ENCODE results near the gene EEF1AKMT3.
A peak's percentile ranks its signal among the peaks of the same experiment; 100 is the strongest.

The EEF1AKMT3 gene

DNA sequence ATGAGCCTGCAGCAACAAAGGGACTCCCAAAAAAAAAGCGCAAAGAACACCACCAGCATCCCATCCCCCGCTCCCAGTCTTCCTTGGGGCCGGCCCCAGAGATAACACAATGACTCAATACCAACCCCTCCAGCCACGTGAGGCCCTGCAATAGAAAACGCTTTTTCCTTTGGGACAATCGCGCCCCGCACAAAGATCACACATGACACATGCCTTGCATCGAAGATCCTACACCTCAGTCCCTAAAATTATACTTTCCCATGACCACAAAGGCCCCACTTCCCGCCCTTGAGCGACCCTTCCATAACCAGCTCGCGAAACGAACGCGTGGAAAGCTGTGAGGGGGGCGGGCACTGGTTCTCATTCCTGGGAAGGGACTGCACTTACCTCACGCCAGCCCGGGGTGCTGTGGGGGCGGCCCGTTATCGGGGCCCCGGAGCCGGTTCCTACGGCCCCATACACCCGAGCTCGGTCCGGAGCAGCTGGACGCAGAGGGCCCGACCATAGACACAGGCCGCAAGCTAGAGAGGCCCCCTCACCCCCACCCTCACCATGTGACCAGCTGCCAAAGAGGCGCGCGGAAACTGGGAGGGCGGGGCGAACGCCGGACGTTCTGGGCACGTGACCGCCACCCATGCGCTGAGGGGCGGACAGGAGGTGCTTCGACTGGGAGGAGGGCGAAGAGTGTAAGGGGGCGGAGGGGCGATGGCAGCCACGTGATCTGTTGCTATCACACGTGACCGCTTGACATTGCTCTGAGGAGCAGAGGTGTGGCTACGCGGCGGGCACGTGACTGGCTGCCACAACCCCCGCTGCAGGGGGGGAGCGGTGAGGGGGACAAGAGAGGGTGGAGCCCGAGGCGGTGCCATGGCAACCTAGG, 20.4 kb upstream of the EEF1AKMT3 start, which contains the start of gene CDK4:
Gene CDK4 (minus strand): TSS at position 523 of the 880 bp plus-strand sequence. CDS start 593 bp downstream, outside the sequence.
- peak; percentile 98 for DNase-seq

DNA sequence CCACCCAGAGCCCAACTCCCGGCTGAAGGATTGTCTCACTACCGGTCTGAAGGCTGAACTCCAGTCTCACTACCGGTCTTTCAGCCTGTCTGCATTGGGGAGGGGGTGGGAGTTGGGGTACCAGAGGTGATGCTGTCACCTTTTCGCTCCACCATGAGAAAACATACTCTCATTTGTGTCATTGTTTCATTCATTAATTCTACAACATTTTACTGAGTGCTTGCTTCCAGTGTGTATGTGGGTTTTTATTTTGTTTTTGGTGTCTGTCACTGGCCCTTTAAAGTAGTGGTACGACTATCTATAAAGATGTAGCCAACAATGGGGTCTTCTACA, 19.8 kb upstream of the EEF1AKMT3 start:
- DNase-seq, result no peak

DNA sequence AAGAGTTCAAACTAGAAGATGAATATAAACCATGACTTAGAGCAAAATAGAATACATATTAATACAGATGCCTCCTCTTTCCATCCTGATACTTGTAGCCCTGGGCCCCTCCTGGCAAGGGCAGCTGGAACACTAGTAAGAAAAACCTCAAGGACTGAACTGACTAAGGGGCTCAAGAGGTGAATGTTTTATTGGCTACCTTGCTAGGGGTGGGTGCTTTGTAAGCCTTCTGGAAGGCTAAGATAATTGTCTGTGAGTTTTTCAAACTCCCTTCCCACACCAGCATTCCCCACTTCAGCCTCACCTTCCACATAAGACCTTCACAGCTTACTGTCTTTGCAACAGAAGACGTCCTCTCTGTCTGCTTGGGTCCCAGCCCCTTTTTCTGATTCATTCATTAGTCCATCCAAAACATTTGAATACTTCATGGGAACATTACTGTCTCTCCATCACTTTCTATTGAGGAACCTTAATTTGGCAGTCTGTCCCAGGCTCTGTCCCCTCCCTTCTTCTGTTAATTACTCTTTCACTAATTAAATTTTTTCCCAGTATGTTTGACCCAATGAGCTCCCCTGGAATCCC, 18.6 kb upstream of the EEF1AKMT3 start:
- DNase-seq, result no peak

DNA sequence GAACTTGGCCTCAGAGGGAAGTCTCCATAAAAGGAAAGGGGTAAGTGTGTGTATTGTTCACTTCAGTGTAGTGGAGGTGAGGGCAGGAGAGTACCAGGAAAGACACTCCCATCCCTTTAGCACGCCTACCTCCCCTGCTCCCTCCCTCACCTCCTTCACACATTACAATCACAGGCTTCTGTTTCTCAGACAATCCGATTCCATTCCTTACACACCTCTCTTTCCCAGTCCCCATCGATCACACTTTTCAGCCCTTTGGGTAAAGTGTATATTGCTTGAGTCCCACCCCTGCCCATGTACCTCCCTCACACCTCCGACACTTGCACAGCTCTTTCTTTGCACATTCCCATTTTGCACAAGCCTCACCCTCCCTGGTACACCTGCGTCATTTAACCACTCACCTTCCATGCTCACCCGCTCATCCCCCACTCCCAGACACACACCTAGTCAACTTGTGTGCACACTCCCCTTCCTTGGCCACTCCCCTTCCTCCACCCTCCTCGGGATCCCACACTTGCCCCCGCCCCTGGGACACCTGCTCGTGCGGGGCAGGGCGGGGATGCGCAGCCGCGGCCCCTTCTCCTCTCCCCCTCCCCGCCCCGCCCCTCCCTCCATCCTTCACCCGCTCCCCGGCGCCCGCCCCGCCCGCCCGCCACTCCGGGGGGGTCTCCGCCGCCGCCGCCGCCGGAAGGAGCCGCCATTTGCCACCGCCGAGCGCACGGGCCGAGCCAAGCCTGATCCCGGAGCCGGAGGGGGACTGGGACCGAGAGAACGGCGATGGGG, 17.8 kb upstream of the EEF1AKMT3 start, which contains the start of gene MARCHF9:
Gene MARCHF9 (plus strand): TSS at position 693 of the 783 bp plus-strand sequence. CDS start 426 bp downstream, outside the sequence.
- DNase-seq, result peak; percentile 87

DNA sequence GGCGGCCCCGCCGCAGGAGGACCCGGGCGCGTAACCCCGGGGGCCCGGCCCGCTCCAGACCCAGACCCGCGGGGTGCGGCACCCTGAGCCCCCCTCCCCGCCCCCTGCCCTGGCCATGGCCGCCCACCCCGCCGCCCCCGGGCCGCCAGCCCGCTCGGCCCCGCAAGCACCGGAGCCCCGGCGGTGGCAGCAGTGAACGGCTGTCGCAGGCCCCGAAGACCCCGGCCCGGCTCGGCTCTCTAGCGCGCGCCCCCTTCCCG, 17.3 kb upstream of the EEF1AKMT3 start:
- no peak for DNase-seq

DNA sequence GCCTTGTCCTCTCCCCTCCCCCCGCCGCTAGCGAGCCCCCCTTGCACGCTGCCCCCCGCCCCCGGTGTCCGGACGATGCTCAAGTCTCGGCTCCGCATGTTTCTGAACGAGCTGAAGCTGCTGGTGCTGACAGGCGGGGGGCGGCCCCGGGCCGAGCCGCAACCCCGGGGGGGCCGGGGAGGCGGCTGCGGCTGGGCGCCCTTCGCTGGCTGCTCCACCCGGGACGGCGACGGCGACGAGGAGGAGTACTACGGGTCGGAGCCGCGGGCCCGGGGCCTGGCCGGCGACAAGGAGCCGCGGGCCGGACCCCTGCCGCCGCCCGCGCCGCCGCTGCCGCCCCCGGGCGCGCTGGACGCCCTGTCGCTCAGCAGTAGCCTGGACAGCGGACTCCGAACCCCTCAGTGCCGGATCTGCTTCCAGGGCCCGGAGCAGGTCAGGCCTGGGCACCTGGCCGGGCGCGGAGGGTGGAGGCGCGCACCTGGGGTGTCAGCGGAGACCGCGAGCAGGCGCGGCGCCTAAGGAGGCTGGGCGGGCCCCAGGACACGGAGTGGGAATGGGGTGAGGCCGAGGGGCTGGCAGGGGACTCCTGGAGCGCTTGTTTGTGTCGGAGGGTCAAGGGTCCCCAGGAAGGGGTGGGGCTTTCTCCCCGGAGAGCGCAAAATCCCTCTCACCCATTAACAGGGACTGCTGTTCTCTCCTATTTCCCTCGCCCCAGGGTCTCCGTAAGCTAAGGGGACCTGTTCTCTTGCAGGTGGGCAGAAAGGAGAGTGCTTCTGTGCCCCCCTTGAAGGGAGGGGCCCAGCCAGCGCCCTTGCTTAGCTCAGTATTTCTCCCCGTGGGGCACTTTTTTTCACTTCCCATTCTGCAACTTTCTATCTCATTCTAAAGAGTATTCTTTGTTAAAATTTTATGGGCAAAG, 16.7 kb upstream of the EEF1AKMT3 start:
- DNase-seq, result no peak

DNA sequence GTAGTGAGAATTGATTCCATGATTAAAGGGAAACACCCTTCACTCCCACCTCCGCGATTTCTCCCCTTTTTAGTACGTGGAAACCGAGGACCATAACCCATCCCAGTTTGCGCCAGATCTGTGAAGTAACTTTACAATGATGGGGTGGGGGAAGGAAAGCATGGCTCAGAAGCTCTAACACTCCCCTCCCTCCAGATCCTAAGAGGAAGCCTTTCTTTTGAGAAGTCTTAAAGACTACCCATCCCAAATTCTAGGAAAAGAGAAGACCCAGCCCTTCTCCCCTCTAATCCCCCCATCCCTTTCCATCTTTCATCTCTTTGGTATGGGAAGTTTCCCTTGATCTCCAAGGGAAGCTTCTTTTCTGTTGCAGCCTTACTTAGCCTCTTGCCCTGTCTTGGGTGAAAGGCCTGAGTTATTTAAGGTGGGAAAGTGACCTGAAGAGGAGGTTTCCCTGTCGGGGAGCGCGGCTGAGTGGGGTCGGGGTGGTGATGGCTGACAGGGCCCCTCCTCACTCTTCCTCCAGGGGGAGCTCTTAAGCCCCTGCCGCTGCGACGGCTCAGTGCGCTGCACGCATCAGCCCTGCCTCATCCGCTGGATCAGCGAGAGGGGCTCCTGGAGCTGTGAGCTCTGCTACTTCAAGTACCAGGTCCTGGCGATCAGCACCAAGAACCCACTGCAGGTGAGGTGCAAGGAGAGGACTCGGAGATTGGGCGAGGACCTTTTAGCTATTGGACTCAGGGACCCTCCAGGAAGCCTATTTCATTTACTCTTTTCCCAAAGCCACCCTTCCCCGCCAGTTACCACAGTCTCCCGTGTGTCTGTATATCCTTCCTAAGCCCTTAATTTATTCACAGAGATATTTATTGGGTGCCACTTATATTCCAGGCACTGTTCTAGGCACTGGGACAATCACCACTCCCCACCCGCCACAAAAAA, 15.7 kb upstream of the EEF1AKMT3 start:
- DNase-seq, result peak; percentile 87

DNA sequence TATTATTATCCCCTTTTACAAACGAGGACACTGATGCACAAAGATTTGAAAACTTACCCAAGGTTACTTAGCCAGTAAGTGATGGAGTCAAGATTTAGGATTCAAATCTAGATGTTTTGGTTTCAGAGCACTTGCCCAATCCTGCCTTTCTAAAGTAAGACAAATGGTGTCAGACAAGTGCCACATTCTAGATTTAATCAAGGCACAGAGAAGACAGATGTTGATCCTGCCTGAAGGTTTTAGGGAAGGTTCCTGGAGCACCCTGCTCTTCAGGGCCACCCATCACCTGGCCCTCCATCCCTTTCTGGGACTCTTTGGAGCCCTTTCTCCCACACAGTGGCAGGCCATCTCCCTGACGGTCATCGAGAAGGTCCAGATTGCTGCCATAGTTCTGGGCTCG, 14.6 kb upstream of the EEF1AKMT3 start:
- DNase-seq, result no peak

DNA sequence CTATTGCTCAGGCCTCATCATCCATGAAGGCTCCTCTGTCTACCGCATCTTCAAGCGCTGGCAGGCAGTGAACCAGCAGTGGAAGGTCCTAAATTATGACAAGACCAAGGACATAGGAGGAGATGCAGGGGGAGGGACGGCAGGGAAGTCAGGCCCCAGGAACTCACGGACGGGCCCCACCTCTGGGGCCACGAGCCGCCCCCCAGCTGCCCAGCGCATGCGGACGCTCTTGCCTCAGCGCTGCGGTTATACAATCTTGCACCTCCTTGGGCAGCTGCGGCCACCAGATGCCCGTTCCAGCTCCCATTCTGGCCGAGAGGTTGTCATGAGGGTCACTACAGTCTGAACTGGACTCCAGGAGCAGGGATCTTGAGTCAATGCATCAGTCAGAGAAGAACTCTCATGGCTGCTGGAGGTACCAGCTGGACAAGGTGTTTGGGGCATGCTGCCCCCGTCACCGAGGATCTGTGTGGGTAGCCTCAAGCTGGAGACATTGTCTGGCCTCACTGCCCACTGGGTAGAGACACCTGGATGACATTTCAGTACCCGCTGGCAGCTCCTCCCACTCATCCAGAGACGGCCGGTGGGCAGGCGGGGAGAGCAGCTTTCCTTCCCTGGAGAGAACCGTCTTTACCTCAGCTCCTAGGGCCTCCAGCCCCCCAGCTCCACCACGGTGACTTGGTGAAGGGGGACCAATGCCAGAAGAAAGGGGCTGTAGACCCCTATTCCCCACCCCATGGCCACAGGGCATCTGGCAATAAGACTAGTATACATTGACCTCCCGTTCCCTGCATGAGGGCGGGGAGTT, 13.7 kb upstream of the EEF1AKMT3 start:
- no peak for DNase-seq

DNA sequence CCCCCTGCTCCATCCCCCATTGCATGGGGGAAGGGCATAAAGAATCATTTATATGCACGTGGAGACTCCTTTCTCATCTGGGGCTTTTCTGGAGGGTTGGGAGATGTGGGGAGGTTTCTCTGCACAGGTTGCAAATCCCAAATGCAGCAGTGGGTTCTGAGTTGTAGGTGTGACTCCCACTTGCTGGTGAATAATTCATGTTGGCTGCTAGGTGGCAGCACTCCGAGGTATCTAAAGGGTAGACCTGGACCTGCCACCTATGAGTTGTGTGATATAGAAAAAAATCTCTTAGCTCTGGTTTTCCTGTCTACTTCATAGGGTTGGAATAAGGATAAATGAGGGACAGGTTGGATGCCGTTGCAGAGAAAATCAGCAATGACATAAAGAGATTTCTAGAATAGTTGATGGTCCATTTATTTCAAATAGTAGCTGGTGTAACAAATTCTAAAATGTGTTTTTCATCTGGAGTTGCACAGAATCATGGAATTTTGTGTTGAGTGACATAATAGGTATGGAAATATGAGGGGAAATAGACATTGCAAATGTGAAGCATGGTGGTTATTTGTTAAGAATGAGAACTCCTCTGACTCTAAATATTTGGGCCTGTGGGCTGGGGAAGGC, 12.9 kb upstream of the EEF1AKMT3 start:
- no peak for DNase-seq

DNA sequence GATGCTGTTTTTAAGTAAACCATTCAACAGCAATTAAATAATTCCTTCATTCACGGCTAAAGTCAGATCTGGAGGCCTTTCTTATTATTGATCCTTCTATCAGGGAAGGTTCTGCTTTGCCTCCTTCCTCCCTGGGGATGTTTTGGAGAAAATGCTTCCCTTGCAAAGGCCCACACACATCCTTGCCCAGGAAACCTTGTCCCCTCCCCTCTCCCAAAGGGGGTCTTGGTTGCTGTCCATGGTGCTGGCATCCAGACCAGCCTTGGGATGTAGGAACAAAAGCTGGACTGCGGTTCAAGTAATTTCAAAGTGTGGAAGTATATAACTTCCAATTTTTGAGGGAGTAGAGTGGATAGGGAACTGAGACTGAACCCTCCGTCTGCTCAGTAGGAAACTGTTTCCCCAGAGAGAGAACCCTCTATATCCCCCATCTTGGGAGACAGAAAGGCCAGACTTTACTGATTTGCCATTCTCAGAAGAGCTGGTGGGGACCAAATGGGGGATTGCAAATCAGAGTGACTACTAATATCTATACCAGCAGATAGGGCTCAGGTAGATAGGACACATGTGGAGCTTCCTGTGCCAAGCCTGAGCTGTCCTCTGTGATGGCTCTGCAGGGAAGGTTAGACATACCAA, 11.9 kb upstream of the EEF1AKMT3 start:
- no peak for DNase-seq

DNA sequence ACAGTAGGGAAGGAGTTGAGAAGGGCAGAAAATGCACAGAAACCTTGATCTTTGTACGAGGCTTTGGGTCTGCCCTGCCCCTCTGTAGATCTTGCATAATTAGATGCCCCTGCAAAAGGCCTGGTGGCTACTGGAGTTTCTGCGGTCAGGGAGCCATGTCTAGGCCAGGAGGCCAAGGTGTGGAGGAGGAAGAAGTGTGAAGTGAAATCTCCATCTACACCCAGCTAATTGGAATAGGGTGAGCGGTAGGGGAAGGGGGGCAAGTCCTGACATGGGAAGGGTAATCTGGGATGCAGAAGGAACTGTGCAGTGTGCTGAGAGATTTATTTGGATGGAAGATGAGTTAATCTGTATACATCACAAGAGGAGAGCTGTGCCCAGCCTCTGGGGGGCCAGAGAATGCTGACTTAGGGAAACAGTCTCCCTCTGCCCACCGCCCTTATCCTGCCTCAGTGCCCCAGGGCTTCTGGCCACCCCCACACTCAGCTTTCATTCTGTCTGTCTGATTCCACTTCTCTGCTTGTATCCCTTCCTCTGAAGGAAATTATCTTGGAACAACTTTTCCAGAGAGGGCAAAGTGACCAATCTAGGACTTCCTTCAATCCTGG, 10.9 kb upstream of the EEF1AKMT3 start:
- DNase-seq, result no peak

DNA sequence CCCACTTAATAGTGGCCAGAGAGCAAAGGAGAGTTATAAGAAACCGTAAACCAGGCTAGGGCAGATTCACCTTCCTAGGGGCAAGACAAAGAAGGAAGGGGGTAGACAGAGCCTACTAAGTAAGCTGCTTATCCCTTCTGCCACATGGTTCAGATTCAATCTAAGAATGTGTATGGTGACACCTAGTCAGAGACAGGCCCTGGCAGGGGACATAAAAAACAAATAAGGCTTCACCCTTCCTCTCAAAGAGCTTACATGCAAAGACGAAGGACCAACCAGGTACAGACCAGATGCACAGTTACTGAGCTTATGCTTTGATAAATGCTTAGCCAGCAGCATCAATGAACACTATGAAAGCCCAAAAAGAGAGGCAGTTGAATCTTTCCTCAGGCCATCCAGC, 10.0 kb upstream of the EEF1AKMT3 start:
- no peak for DNase-seq

DNA sequence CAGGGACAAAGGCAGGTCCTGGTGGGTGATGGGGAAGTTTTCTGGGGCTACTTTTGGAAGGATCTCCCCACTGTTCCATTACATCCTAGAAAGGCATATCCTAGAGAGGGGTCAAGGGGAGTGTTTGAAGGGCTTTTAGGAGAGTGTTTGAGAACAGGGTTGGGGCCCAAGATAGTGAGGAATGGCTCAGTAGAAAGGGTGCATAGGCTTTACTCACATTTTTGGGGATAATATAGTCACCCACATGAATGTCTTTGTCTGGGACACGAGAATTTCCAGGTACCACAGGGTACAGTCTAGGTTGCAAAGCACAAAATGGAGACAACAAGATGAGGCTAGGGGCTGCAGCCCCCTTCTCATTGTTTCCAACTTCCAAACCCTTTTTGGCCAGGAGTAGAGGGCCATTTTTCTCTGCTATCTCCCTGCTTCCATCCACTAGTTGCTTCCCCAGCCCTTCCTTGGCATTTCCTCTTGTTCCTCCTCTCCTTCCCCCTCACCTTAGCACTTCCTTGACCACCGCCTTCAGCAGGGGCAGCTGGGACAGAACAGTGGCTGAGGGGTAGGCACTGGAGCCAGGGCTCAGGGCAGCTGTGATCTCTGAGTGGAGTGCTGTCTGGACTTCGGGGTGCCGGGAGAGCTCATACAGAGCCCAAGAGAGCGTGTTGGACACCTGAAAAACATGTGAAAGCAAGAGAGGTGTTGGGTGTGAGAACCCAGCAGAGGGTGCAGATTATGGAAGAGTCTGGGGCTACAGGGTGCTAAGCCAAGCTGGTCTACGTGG, 8.3 kb upstream of the EEF1AKMT3 start:
- DNase-seq, result no peak

DNA sequence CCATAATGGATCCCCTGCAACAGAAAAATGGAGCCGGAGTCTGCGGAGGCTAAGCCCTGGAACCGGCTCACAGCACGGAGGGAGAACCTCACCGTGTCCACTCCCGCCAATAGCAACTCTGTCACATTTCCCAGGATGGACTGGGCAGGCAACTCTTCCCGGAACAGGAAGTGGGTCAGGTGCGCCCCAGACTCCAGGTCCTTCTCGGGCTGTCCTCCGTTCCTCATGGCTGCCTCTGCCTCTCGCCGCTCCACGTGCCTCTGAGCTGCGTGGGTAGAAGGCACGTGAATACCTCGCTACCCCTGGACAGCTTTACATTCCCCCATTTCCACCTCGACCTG, 7.8 kb upstream of the EEF1AKMT3 start:
- no peak for DNase-seq

DNA sequence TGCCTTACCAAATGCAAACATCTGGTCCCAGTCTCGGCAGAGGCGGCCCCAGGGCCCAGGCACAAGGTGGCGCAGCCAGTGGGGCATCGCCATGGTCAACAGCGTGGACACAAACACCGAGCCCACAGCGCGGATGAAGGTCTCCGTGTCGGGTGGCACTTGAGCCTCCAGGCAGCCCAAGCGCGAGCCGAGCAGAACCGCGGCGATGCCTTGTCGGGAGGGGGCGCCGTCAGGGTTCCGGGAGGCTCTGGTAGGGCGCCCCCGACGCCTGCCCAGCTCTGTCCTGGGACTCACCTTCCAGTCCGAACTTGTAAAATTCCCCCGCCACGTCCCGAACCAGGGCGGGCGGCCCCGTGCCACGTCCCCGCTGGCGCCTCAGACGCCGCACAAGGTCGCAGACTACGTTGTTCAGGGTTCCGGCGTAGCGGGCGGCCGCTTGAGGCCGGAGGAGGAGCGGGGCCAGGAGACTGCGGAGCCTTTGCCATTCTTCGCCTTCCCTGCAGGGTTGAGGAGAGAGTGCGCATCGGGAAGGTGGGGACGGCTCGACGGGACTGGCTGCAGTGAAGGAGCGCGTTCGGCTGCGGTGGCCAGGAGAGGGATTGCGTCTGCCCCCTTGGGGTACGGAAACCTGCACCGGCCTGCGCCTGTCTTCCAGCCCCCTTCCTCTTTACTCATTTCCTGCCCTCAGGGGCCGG, 7.3 kb upstream of the EEF1AKMT3 start:
- DNase-seq, result peak; percentile 83

DNA sequence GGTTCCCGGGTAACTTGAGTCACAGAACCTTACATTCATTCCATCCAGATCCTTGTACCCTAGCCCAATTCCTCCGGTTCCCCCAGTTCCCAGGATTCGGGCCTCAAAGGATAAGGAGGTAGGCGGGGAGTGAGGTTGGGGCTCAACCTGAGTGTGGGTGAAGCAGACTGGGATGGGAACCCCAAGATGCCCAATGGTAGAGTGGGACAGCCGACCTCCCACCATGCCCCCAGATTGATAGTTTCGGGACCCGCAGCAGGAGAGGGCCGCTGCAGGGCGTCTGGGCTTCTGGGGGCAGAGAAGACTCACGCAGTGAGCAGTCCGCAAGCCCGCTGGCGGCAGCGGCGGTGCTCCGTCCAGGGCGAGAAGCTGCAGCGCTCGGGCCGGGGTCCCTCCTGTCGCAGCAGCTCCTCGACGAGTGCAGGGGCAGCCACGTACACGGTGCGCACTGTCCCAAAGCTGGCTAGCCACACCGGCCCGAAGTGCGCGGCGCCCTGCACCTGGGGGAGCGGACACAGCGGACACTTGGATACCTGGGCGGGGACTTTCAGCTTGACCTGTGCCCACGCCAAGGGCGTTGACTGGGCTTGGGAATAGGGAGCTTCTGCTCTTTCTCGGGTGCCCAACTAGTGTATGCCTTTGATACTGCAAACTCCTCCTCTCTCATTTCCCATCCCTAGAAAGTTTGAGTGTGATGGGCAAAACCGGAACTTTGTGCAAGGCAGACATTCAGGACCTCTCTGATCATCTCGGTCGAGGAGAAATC, 6.5 kb upstream of the EEF1AKMT3 start:
- no peak for DNase-seq

Measured in activated CD8-positive, alpha-beta memory T cell treated with anti-CD3 and anti-CD28 coated beads, Interleukin-2, amount 50 U/mL, for 48 hours (primary cell).